ENCODE results near the gene THOP1.

The THOP1 gene

GRCh38 chr19:2744113-2744512 is 41.2 kb upstream of the THOP1 start:
- Histone ChIP-seq H3K27me3 (ENCODE audit: insufficient read depth, low read depth, severe bottlenecking) (no peaks in the 10 kb centered on the region), H3K27ac (no peak overlapping the region), H3K36me3 (no peaks in the 10 kb centered on the region), H3K9me3 (ENCODE audit: severe bottlenecking) (no peaks in the 10 kb centered on the region), H3K4me3 (ENCODE audit: low read depth, low read length) (no peak overlapping the region)
- TF ChIP-seq CTCF (IDR thresholded peaks at IDR 0.05; ENCODE audit: low read depth, low read length): no peak
- DNase-seq: no peak

GRCh38 chr19:2747349-2747748 is 38.0 kb upstream of the THOP1 start:
- TF ChIP-seq CTCF (IDR thresholded peaks at IDR 0.05; ENCODE audit: low read depth, low read length): no peak
- H3K27ac ChIP-seq: no peak overlapping the region
- no peak for DNase-seq
- no peaks in the 10 kb centered on the region for H3K9me3 ChIP-seq (ENCODE audit: severe bottlenecking)
- H3K27me3 ChIP-seq (ENCODE audit: insufficient read depth, low read depth, severe bottlenecking): no peaks in the 10 kb centered on the region
- no peak overlapping the region for H3K4me3 ChIP-seq (ENCODE audit: low read depth, low read length)
- no peaks in the 10 kb centered on the region for H3K36me3 ChIP-seq

- H3K9me3 ChIP-seq (ENCODE audit: severe bottlenecking): no peaks in the 10 kb centered on the region
- no peak for TF ChIP-seq CTCF (IDR thresholded peaks at IDR 0.05; ENCODE audit: low read depth, low read length)
- H3K4me3 ChIP-seq (ENCODE audit: low read depth, low read length): no peak overlapping the region
- H3K36me3 ChIP-seq: peaks cover 28% of the 10 kb centered on the region
- DNase-seq: no peak
- H3K27me3 ChIP-seq (ENCODE audit: insufficient read depth, low read depth, severe bottlenecking): no peaks in the 10 kb centered on the region
- no peak overlapping the region for H3K27ac ChIP-seq
Observed at GRCh38 chr19:2750808-2751437, 34.4 kb upstream of the THOP1 start.

GRCh38 chr19:2751438-2751830 is 33.9 kb upstream of the THOP1 start:
- Histone ChIP-seq H3K27me3 (ENCODE audit: insufficient read depth, low read depth, severe bottlenecking) (no peaks in the 10 kb centered on the region), H3K9me3 (ENCODE audit: severe bottlenecking) (no peaks in the 10 kb centered on the region), H3K4me3 (ENCODE audit: low read depth, low read length) (no peak overlapping the region), H3K36me3 (peaks cover 32% of the 10 kb centered on the region), H3K27ac (no peak overlapping the region)
- TF ChIP-seq CTCF (IDR thresholded peaks at IDR 0.05; ENCODE audit: low read depth, low read length): no peak
- no peak for DNase-seq

- peaks cover 62% of the 10 kb centered on the region for H3K36me3 ChIP-seq
- no peak for TF ChIP-seq CTCF (IDR thresholded peaks at IDR 0.05; ENCODE audit: low read depth, low read length)
- no peak overlapping the region for H3K27ac ChIP-seq
- H3K27me3 ChIP-seq (ENCODE audit: insufficient read depth, low read depth, severe bottlenecking): no peaks in the 10 kb centered on the region
- DNase-seq: no peak
- no peaks in the 10 kb centered on the region for H3K9me3 ChIP-seq (ENCODE audit: severe bottlenecking)
- no peak overlapping the region for H3K4me3 ChIP-seq (ENCODE audit: low read depth, low read length)
Observed at GRCh38 chr19:2754659-2755447, 30.4 kb upstream of the THOP1 start.

GRCh38 chr19:2755448-2755705 is 29.9 kb upstream of the THOP1 start:
- Histone ChIP-seq H3K4me3 (ENCODE audit: low read depth, low read length) (no peak overlapping the region), H3K36me3 (peaks cover 65% of the 10 kb centered on the region), H3K9me3 (ENCODE audit: severe bottlenecking) (no peaks in the 10 kb centered on the region), H3K27ac (no peak overlapping the region), H3K27me3 (ENCODE audit: insufficient read depth, low read depth, severe bottlenecking) (no peaks in the 10 kb centered on the region)
- no peak for TF ChIP-seq CTCF (IDR thresholded peaks at IDR 0.05; ENCODE audit: low read depth, low read length)
- DNase-seq: no peak
